CD4-positive, alpha-beta T cell treated with Interleukin-15 for 1 hour (primary cell): Measurements from ENCODE around the gene VDR.

Experiments used
- DNase-seq: peaks from one replicate; pipeline ENCODE4 v3.0.0-alpha.2; 2020

VDR gene

DNA sequence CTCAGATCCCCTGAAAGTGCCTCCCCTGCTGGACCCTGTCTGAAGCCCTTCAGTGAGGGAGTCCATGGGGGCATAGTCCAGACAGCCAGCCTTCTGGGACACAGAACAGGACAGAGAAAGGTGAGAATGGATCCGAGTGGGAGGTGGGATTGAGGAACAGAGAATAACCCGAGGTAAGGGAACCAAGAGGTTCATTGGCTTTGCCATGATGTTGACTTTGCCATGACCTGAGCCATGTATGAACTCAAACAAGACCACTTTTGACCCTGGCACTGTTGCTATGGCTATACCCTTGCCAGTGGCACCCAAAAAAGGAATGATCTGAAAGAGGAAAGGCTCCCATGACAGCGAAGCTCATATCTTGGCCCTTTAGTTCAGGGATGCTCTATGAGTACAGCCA is 22.6 kb upstream of the VDR start:
- no peak for DNase-seq

DNA sequence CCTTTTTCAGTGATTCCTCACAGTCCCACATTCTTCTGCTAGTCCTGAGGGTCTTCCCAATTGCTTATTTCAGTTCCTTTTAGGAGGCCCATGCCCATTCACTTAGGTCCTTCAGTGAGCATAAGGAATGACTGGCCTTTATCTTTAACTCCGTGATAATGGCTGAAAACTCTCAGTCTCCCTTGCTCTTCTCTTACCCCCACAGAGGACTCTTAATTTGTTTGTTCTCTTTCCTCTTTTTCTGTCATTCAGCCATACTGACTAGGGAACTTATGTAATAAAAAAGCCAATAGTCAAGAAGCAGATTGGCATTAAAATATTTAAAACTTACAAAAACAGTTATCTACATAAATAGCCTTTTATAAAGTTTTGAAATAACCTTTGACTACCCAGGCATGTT is 17.1 kb upstream of the VDR start:
- no peak for DNase-seq

GRCh38 chr12:47920913-47921312 is 16.1 kb upstream of the VDR start:
- DNase-seq: no peak

DNA sequence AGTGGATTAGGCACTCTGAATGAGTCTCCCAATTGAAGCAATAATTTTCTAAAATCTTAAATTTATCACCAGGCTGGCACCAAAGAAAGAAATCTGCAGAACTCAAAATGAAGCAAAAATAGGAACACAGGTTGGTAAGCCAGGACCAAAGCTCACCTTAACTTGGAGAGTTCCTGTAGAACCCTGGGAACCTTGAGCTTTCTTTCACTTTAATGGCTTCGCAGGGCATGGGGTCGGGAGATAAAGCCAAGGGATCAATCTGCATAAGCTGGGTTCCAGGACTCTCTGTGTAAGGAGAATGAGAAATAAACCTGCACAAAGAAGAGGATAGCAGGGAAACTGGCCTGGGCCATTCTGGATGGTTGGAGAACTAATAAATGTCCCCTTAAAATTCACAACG is 8.3 kb upstream of the VDR start:
- DNase-seq: no peak

DNA sequence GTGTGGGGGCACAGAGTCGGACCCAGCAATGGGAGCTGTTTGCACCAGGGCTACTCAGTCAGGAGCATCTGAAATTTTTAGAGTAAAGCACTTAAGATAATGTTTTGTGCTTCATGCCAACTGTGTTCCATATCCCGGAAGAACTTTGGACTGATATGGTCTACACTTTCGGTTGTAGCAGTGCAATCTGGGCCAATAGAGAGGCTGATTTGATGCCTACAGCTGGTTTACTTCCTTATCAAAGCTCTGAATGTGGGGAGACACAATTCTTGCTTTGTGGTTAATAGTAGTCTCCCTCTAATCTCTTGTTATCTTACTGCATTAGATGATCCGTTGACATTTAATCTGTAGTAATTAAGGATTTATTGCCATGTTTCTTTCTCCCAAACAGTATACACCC is 7.8 kb upstream of the VDR start:
- no peak for DNase-seq

GRCh38 chr12:47910981-47911380 is 6.2 kb upstream of the VDR start:
- no peak for DNase-seq

DNA sequence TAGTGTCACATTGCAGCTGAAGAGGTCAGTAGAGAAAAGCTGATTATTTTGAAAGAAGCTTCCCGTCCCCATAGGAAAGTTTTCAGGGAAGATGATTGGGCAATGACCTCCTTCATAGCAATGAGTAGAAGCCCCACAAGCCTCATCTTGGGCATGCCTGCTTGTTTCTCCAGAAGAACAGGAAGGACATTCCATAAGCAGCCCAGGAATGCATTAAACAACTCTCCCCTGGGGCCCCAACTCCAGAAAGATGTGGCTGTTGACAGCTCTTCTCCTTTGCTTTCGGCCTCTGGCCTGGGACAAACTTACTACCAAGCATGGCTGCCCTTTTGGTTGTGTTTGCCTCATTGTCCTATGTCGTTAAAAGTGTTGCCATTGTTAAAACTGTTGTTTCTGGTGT is 5.7 kb upstream of the VDR start:
- DNase-seq: no peak

GRCh38 chr12:47909839-47910465 is 5.2 kb upstream of the VDR start:
- no peak for DNase-seq

- no peak for DNase-seq
These were observed 3.9 kb upstream of the VDR start for GRCh38 chr12:47908738-47909137.

GRCh38 chr12:47907851-47908454 is 3.2 kb upstream of the VDR start:
- no peak for DNase-seq

GRCh38 chr12:47903927-47904712 is 674 bp downstream of the VDR start:
- peak; percentile 72 for DNase-seq

- no peak for DNase-seq
These were observed 1.6 kb downstream of the VDR start for GRCh38 chr12:47903151-47903611.

DNA sequence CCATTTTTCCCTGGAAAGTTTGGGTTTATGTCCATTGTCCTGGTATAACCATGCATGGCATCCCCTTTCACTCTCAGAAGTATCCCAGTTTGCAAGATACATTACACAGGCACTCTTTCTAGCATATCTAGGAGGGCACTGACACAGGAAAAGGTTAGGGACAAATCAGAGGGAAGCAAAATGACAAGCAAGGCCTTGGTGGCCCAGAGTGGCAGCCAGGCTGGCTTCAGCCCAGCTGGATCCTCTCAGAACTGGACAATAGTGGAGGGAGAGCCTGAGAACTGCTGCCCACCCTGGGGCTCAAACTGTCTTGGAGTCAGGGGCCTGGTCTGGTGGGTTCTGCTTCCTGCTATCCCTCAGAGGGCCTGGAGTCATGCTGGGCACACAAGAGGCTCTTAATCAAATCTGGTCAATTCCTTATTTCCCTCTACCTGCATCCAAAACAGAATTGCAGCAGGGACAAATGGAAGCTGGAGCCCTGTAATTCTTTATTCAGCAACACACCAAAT is 2.6 kb downstream of the VDR start:
- no peak for DNase-seq

DNA sequence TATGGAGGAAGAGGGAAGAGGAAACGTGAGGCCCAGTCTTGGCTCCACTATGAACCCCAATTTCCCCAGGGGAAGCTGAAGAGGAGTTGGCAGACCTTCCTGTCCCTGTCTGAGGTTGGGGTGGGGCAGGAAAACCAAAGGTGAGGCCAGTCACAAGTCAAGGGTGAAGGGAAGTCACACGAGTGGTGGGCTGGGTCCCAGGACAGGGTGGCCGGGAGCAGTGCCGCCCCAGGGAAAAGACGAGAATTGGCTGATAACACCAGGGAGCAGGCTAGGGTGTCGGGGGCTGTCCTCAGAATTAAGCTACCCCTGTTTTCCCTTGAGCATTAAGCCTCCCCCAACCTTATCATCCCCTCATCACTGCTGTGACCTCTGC is 3.1 kb downstream of the VDR start:
- no peak for DNase-seq

DNA sequence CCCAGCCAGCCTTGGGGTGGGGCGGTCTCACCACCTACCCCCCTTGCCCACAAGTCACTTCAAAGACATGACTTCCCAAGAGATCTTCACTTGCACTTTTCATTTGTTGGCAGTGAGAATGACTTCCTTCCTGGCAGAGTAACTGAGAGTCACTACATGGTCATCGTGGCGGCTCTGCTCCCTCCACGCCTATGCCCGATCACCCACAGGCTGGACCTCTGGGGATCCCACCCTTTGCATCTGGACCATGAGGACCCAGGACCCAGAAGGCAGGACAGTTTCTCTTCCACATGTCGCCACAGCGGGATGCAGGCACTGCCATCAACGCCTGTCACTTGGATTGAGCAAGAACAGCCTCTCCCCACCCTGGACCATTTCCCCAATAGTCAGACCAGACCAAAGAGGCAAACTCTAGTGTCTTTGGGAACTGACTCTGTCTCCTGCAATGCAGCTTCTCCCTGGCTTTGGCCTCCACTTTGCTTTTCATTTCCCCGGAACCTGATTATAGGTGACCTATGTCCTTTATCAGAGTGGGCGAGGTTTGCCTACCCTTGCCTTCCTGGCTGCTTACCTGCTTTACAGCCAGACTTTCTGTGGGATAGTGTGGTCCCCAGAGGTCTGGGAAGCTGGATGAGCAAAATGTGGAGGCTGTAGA is 3.6 kb downstream of the VDR start:
- no peak for DNase-seq

- DNase-seq: peak; percentile 53
These were observed 4.4 kb downstream of the VDR start for GRCh38 chr12:47900131-47901062.

- DNase-seq: no peak
These were observed 5.3 kb downstream of the VDR start for GRCh38 chr12:47899466-47899865.

- DNase-seq: no peak
These were observed 8.2 kb downstream of the VDR start for GRCh38 chr12:47896633-47897032.

GRCh38 chr12:47896022-47896421 is 8.8 kb downstream of the VDR start:
- no peak for DNase-seq

DNA sequence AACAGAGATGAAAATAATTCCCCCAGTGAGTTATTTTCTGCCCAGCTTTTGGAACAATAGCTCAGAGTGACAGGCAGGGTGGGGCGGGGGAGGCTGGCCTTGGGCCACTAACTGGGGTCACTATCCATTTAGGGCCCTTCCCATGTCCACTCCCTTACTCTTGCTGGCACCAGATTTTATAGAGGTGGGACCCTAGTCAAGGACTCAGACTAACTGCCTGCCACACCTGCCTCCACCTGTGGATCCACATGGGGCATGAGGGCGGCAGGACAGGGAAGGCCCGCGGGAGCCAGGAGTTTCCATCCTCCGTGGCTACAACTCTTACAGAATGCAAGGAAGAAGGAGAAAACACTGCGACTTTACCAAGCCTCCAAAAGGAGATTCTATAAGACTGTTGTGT is 10.1 kb downstream of the VDR start:
- DNase-seq: no peak

GRCh38 chr12:47894068-47894467 is 10.7 kb downstream of the VDR start:
- DNase-seq: no peak

DNA sequence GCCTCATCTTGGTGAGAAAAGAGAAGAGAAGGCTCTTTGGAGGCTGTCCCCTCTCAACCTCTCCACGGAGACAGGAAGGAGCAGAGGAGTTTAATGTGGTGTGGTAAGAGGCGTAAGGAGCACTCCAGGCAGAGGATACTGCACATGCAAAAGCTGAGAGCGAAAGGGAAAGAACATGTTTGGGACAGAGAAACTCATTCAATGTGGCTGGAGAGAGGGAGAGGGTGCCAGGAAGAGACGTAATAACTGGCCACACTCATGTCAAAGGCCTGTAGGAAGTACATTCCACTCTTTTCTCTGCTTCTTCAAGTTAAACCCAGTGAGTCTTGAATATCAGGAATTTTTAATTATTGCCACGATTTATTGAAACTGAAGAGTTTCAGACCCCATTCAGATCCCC is 12.0 kb downstream of the VDR start:
- no peak for DNase-seq
